GM18499 (cell line): ENCODE results near the gene LMAN2.
"Not testable (repeated sequence)": the region's sequence is repeated elsewhere in the genome, so short reads cannot be mapped to it uniquely, and the experiment has no call there.

Experiments
- ATAC-seq: cut with Tn5 transposase; IDR thresholded peaks from one replicate; pipeline ENCODE4 v1.9.1; 2021; ENCODE audit warnings: moderate number of reproducible peaks; ENCODE audit not compliant: insufficient read depth, unreplicated experiment

LMAN2 gene

GRCh38 chr5:177353093-177353492 lies 1.6 kb upstream of the LMAN2 start:
- no peak for ATAC-seq

GRCh38 chr5:177350776-177351391 lies 584 bp downstream of the LMAN2 start:
- ATAC-seq: no peak

- ATAC-seq: no peak
These were observed 1.7 kb downstream of the LMAN2 start for GRCh38 chr5:177349762-177350161.

- ATAC-seq: no peak
These were observed 2.2 kb downstream of the LMAN2 start for GRCh38 chr5:177349362-177349647.

- ATAC-seq: no peak
These were observed 3.8 kb downstream of the LMAN2 start for GRCh38 chr5:177347699-177348098.

GRCh38 chr5:177346820-177347219 lies 4.6 kb downstream of the LMAN2 start:
- no peak for ATAC-seq

- no peak for ATAC-seq
These were observed 6.6 kb downstream of the LMAN2 start for GRCh38 chr5:177344891-177345290.

GRCh38 chr5:177343777-177344176 lies 7.7 kb downstream of the LMAN2 start:
- ATAC-seq: no peak

GRCh38 chr5:177343000-177343399 lies 8.5 kb downstream of the LMAN2 start:
- ATAC-seq: not testable (repeated sequence)

GRCh38 chr5:177339107-177339638 lies 12.3 kb downstream of the LMAN2 start:
- ATAC-seq: no peak

GRCh38 chr5:177338251-177339106 lies 13.0 kb downstream of the LMAN2 start:
- ATAC-seq: no peak

GRCh38 chr5:177336603-177337494 lies 14.6 kb downstream of the LMAN2 start:
- no peak for ATAC-seq

GRCh38 chr5:177336112-177336511 lies 15.4 kb downstream of the LMAN2 start:
- no peak for ATAC-seq

- ATAC-seq: no peak
These were observed 15.8 kb downstream of the LMAN2 start for GRCh38 chr5:177335701-177336065.

- no peak for ATAC-seq
These were observed 16.4 kb downstream of the LMAN2 start for GRCh38 chr5:177334781-177335700.

GRCh38 chr5:177334155-177334551 lies 17.3 kb downstream of the LMAN2 start:
- ATAC-seq: no peak

- no peak for ATAC-seq
These were observed 17.9 kb downstream of the LMAN2 start for GRCh38 chr5:177333420-177334154.

GRCh38 chr5:177332896-177333260 lies 18.6 kb downstream of the LMAN2 start:
- no peak for ATAC-seq
